DND-41 (cell line): ENCODE results near the gene SLC6A12.

Experiments used
- ATAC-seq: fragments of 200-7000 bp; cut with Tn5 transposase; 3 replicates; pipeline ENCODE4 v1.9.1; 2021; ENCODE audit warnings: low read depth; ENCODE audit not compliant: insufficient read depth
- DNase-seq: peaks from one replicate; pipeline ENCODE4 v3.0.0-alpha.2; 2020
- H2AFZ ChIP-seq: 2 replicates; pipeline ENCODE4 v1.6.0; 2012; ENCODE audit warnings: low read depth, low read length
- H3K27ac ChIP-seq: 2 replicates; pipeline ENCODE4 v1.5.1; 2012; ENCODE audit warnings: low read length, inconsistent platforms
- H3K27me3 ChIP-seq: fragments of 200-600 bp; sonication (generic); 2 replicates; pipeline ENCODE4 v1.6.0; 2012; ENCODE audit warnings: low read length, mild to moderate bottlenecking, inconsistent platforms; ENCODE audit not compliant: insufficient read depth, poor library complexity
- H3K36me3 ChIP-seq: 2 replicates; pipeline ENCODE4 v1.5.1; 2012; ENCODE audit warnings: low read length, inconsistent platforms; ENCODE audit not compliant: insufficient read depth
- H3K4me1 ChIP-seq: 2 replicates; pipeline ENCODE4 v1.5.1; 2012; ENCODE audit warnings: mild to moderate bottlenecking, low read length; ENCODE audit not compliant: insufficient read depth
- H3K4me2 ChIP-seq: 2 replicates; pipeline ENCODE4 v1.6.0; 2012; ENCODE audit warnings: mild to moderate bottlenecking, moderate library complexity, low read length, inconsistent platforms; ENCODE audit not compliant: insufficient read depth
- H3K4me3 ChIP-seq, 2 experiments: fragments of 200-600 bp in 1 of 2; shearing (Covaris generic) in 1 of 2; 2 replicates each; pipeline ENCODE4 v1.5.1; 2012 to 2016; ENCODE audit warnings: inconsistent platforms in 2 of 2, low read length in 2 of 2, mild to moderate bottlenecking in 2 of 2, low read depth in 1 of 2, moderate library complexity in 1 of 2
- H3K79me2 ChIP-seq: 2 replicates; pipeline ENCODE4 v1.6.0; 2012; ENCODE audit warnings: low read length, inconsistent platforms; ENCODE audit not compliant: insufficient read depth
- H3K9ac ChIP-seq: 2 replicates; pipeline ENCODE4 v1.6.0; 2012; ENCODE audit warnings: low read depth, mild to moderate bottlenecking, inconsistent platforms, low read length, moderate library complexity
- H3K9me3 ChIP-seq: 2 replicates; pipeline ENCODE4 v1.5.1; 2012; ENCODE audit warnings: low read length, moderate library complexity, mild to moderate bottlenecking, inconsistent platforms; ENCODE audit not compliant: insufficient read depth, severe bottlenecking
- H4K20me1 ChIP-seq: 2 replicates; pipeline ENCODE4 v1.6.0; 2012; ENCODE audit warnings: low read length; ENCODE audit not compliant: insufficient read depth
- EZH2 ChIP-seq: IDR thresholded peaks from 3 replicates; pipeline ENCODE4 v1.6.1; 2012; ENCODE audit warnings: borderline replicate concordance, low read depth, mild to moderate bottlenecking, moderate library complexity, low read length, inconsistent platforms; ENCODE audit not compliant: severe bottlenecking
- TF ChIP-seq, protein P1 (sequence below): IDR thresholded peaks from 2 replicates; pipeline ENCODE4 v1.5.1; 2012; ENCODE audit warnings: borderline replicate concordance, low read length, moderate library complexity, mild to moderate bottlenecking; ENCODE audit not compliant: poor library complexity, severe bottlenecking; ENCODE audit errors: extremely low read depth

The SLC6A12 gene

GRCh38 chr12:201361-201760, 12.6 kb downstream of the SLC6A12 start:
- Histone ChIP-seq H3K9me3 (no peaks in the 10 kb centered on the region), H3K27ac (no peak overlapping the region), H4K20me1 (0 out of 2 replicates have a peak, but pooled peaks cover 5% of the 10 kb centered on the region), H3K79me2 (no peaks in the 10 kb centered on the region), H3K4me1 (no peaks in the 10 kb centered on the region), H3K36me3 (no peaks in the 10 kb centered on the region), H3K4me3 (no peak overlapping the region), H3K9ac (no peak overlapping the region), H2AFZ (no peak overlapping the region), H3K4me2 (no peak overlapping the region), H3K27me3 (no peaks in the 10 kb centered on the region)
- no peak for DNase-seq
- no peak for ATAC-seq
- TF ChIP-seq, protein P1, sequence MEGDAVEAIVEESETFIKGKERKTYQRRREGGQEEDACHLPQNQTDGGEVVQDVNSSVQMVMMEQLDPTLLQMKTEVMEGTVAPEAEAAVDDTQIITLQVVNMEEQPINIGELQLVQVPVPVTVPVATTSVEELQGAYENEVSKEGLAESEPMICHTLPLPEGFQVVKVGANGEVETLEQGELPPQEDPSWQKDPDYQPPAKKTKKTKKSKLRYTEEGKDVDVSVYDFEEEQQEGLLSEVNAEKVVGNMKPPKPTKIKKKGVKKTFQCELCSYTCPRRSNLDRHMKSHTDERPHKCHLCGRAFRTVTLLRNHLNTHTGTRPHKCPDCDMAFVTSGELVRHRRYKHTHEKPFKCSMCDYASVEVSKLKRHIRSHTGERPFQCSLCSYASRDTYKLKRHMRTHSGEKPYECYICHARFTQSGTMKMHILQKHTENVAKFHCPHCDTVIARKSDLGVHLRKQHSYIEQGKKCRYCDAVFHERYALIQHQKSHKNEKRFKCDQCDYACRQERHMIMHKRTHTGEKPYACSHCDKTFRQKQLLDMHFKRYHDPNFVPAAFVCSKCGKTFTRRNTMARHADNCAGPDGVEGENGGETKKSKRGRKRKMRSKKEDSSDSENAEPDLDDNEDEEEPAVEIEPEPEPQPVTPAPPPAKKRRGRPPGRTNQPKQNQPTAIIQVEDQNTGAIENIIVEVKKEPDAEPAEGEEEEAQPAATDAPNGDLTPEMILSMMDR, result no peak
- TF ChIP-seq EZH2, result no peak

- Histone ChIP-seq H3K4me3 (no peak overlapping the region), H3K36me3 (no peaks in the 10 kb centered on the region), H3K9me3 (no peaks in the 10 kb centered on the region), H3K9ac (no peak overlapping the region), H3K27ac (no peak overlapping the region), H3K79me2 (no peaks in the 10 kb centered on the region), H3K4me1 (no peaks in the 10 kb centered on the region), H2AFZ (no peak overlapping the region), H4K20me1 (0 out of 2 replicates have a peak, but pooled peaks cover 5% of the 10 kb centered on the region), H3K4me2 (no peak overlapping the region), H3K27me3 (no peaks in the 10 kb centered on the region)
- no peak for TF ChIP-seq EZH2
- TF ChIP-seq, protein P1, result no peak
- ATAC-seq (no peak), DNase-seq (no peak)
These were observed 15.3 kb downstream of the SLC6A12 start for GRCh38 chr12:198705-199104.

DNA sequence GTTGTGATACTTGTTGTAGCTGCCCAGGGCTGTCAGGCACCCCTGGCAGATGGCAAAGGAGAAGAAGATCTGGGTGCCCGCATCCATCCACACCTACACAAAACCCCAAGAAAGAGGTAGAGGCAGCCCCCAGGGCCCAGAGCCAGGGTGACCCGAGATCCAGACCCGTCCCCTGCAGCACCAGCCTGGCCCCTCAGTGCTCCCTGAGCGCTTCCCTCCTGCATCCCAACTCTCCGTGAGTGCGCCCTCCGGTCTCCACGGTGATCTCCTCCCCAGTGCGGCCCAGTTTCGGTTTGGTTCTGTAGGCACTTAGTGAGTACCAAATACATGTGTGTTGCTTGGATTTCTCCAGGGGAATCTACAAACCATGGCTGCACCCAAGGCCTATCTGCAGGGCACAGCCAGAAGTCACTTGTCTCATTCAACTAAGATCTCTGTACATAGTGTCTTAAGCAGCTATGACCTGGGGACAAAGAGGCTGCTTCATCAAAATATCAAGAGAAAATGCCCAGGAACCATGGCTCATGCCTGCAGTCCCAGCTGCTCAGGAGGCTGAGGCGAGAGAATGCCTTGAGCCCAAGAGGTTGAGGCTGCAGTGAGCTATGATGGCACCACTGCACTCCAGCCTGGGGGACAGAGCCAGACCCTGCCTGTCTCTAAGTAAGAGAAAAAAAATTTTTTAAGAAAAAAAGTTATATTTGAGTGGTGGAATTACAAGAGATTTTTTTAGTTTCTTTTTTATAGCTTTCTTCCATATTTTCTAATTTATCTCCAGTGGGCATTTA, 15.9 kb downstream of the SLC6A12 start:
- Histone ChIP-seq H3K79me2 (no peaks in the 10 kb centered on the region), H3K27ac (no peak overlapping the region), H3K4me2 (no peak overlapping the region), H3K9me3 (no peaks in the 10 kb centered on the region), H3K36me3 (no peaks in the 10 kb centered on the region), H3K27me3 (no peaks in the 10 kb centered on the region), H4K20me1 (0 out of 2 replicates have a peak, but pooled peaks cover 5% of the 10 kb centered on the region), H3K4me3 (no peak overlapping the region), H3K4me1 (no peaks in the 10 kb centered on the region), H3K9ac (no peak overlapping the region), H2AFZ (no peak overlapping the region)
- ATAC-seq (no peak), DNase-seq (no peak)
- TF ChIP-seq, protein P1, result no peak
- TF ChIP-seq EZH2, result no peak
